Cardiac fibroblast (primary cell): ENCODE results near the gene CIAPIN1.

Experiments
- DNase-seq, 2 donors: peaks; one replicate each; pipeline versions ENCODE4 v3.0.0 to v3.0.0-alpha.2; 2010; ENCODE audit warnings: low read depth in 2 of 2
- H3K4me3 ChIP-seq, 2 donors: replicated peaks in 1 of 2; 1 replicate in 1 of 2; 2 replicates in 1 of 2; pipeline ENCODE4 v1.5.1; 2011; ENCODE audit warnings: low read depth in 2 of 2, low read length in 2 of 2, mild to moderate bottlenecking in 2 of 2, moderate library complexity in 1 of 2
- TF ChIP-seq, protein P1 (sequence below): IDR thresholded peaks from one replicate; pipeline ENCODE4 v1.5.1; 2011; ENCODE audit warnings: low read depth, mild to moderate bottlenecking, low read length, inconsistent platforms

Gene CIAPIN1

DNA sequence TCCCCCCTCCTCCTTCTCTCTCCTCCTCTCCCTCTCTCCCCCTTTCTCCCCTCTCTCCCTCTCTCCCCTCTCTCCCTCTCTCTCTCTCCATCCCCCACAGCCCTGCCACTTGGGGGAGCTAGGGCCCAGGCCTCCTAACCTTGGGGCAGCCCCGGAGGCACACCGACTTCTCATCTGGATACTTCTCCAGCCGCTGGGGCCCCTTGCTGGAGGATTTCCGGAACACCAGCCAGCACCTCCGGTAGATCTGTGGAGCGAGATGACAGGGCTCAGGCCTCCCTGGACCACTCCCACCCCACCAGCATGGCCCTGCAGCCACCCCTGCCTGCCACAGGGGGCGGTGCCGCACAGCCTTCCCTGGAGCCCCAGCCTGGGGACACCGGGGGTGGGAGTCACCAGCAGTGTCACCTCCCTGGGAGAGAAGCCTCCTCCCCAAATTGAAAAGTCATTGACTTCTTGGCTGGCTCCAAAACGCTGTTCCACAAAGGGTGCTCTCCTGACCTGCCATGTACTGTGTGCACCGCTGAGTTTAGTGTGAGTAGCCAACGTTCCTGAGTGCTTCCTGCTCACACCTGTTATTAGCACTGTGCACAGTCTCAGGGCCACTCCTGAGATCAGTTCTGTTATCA, 28.6 kb upstream of the CIAPIN1 start:
- peak; percentile 35 to 63 for DNase-seq
- TF ChIP-seq, protein P1, sequence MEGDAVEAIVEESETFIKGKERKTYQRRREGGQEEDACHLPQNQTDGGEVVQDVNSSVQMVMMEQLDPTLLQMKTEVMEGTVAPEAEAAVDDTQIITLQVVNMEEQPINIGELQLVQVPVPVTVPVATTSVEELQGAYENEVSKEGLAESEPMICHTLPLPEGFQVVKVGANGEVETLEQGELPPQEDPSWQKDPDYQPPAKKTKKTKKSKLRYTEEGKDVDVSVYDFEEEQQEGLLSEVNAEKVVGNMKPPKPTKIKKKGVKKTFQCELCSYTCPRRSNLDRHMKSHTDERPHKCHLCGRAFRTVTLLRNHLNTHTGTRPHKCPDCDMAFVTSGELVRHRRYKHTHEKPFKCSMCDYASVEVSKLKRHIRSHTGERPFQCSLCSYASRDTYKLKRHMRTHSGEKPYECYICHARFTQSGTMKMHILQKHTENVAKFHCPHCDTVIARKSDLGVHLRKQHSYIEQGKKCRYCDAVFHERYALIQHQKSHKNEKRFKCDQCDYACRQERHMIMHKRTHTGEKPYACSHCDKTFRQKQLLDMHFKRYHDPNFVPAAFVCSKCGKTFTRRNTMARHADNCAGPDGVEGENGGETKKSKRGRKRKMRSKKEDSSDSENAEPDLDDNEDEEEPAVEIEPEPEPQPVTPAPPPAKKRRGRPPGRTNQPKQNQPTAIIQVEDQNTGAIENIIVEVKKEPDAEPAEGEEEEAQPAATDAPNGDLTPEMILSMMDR, result peak; percentile 63
- no peak overlapping the region for H3K4me3 ChIP-seq

DNA sequence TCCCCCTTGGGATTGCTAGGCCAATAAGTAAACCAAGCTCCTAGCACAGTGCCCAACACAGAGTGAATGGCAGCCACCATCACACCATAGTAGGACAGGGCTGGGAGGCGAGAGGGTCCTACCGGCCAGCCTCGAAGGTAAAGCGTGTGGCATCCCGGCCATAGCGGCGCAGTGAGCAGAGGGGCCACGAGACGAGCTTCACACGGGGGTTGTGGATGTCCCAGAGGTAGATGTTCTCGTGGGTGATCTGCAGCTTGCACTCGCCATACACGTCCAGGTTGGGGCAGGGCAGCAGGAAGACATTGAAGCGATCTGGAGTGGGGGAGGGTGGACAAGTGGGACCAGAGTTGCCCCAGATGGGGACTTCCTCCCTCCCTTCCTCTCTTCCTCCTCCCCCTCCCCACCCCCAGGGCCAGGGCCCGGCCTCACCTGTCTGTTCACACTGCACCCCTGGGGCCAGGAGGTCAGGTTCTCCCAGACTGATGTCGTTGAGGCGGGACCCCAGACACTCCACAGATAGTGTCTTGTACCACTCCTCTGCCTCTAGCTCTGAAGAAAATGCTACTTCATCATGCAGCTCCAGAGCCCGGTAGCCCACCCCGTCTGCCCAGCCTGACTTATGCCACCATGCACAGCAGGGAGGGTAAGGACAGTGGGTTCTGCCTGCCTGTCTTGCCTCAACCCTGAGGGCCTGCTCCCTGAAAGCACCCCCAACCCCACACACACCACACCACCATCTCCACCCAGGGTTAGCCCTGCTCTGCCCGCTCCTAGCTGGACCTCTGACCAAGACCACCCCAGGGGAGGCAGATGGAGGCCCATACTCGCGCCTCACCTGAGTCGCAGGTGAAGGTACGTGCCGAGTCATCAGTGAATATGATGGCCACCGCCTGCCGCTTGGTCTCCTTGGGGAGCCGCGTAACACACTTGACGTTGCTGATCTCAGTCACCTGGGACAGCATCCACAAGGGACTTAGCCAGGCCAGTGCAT, 27.8 kb upstream of the CIAPIN1 start:
- H3K4me3 ChIP-seq, result no peak overlapping the region
- TF ChIP-seq, protein P1, result no peak
- DNase-seq, result no peak

DNA sequence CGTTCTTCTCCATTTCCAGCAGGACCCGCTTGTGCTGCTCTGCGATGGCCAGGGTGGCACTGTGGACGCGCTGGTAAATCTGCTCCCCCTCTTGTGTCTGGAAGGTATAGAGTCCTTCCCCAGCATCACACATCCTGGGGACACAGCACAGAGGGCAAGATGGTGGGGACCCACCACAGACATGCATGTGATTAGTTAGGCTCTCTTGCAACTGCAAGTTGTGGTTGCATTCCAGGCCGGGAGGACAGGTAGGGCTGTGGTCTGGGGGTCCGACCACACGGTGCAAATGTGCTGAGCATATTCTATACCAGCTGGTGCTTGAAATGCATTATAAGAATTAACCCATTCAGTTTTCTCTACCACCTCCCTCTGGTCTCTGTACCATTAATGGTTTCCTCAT, 26.7 kb upstream of the CIAPIN1 start:
- DNase-seq, result no peak
- TF ChIP-seq, protein P1, result no peak
- no peak overlapping the region for H3K4me3 ChIP-seq

DNA sequence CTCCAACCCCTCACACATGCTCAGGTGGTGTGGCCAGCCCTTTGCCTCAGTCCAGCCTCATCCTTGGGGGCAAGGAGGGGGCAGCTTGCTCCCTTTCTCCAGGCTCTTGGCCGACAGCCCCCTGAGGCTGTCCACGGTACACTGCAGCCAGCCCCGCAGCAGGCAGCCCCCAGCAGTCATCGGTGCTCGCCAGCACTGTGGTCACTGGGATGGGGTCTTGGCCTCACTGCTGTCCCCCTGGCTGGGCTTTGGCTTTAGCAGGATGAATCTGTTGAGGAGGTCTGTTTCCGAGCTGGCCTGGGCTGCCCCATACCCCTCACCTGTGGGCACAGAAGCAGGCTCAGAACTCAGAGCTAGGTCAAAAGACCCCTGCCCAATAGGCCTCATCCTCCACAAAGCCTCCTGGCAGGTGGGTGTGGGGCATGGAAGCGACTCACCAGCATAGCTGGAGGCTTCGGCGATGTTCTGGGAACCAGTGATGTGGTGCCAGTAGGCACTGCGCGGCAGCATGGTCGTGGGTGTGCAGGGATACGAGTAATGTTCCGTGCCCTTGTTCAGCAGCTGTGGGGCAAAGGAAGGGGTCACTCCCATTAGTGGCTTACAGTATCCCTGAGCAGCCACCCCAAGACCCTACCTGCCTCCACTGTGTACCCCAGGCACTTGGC, 26.1 kb upstream of the CIAPIN1 start:
- DNase-seq, result no peak
- no peak overlapping the region for H3K4me3 ChIP-seq
- TF ChIP-seq, protein P1, result no peak

DNA sequence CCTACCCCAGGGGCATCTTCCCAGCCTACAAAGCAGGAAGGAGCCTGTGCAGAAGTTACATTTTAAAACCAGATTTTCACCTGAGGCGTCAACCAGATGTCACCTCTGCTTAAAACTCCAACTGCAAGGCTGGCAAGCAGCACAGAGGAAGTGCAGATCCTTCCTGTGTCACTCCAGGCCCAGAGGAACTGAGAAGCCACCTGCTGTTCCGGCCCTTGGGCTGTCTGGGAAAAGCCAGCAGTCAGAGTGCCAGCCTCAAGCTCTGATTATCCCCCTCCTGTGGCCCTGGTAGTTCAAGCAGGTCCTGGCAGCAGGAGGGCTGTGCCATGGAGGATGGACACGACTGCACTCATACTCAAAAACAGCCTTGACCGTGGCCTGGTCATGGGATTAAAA, 25.5 kb upstream of the CIAPIN1 start:
- TF ChIP-seq, protein P1, result no peak
- no peak overlapping the region for H3K4me3 ChIP-seq
- DNase-seq, result no peak

DNA sequence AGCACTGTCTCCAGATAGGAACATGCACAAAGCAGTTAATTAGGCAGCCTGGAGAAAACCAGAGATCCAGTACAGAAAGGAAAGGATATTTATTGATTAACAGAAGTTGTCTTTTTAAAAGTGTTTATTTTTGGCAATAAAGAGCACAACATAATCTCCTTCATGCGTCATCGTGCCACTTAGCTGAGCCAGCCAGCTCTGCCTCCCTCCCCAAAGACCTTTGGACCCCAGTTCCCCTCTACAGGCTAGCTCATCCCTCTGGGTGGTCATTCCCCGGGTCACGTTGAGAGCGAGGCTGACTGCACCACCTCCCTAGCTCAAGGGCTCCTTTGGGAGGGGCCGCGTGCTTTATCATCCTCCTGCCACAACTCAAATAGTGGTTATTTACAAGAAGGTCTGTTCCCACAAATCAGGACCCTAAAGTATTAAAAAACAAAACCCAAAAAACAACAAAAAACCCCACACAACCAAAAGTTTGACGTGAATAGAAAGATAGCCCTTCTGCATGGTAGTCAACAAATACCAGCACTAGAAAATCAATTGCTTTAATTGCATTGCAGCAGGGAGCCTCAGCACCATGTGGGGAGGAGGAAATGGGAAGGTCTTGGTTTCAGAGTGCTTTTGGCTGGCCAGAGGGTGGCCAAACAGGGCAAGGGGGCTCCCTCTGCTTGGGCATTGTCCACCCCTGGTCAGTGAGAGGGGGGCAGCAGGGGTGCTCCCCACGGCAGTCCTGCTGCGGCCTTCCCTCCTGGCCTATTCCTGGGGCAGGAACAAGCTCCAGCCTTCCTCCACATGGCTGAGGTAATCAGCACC, 24.9 kb upstream of the CIAPIN1 start:
- TF ChIP-seq, protein P1, result no peak
- no peak for DNase-seq
- no peak overlapping the region for H3K4me3 ChIP-seq
